Endothelial cell of umbilical vein (primary cell): Measurements from ENCODE around the gene SMIM10L1. TPM values are rescaled to one million over a fixed set of nuclear protein-coding genes. Genes with fewer than 3 reads are reported as not detected.

ENCODE experiments used
- BruUV-seq: library from RNA; stranded (reverse); fragments of 400-500 nt; replicated peaks from 2 replicates; lab custom pipeline; 2021; lab: Mats Ljungman, UMichigan
- CTCF ChIA-PET: fragments of 300-600, 350-600 bp; sonication (Branson Sonifier 250); formaldehyde crosslinking; loops from one replicate; lab custom pipeline; 2021; ENCODE audit warnings: antibody characterized with exemption, inconsistent platforms; lab: Charles Lee
- POLR2A ChIA-PET: fragments of 300-600, 350-600 bp; sonication (Branson Sonifier 250); formaldehyde crosslinking; loops from one replicate; lab custom pipeline; 2021; ENCODE audit warnings: antibody characterized with exemption, inconsistent platforms; lab: Charles Lee
- DNase-seq: peaks from one replicate; pipeline ENCODE4 v3.0.0-alpha.2; 2011; ENCODE audit warnings: low read depth, low spot score
- FAIRE-seq: peaks from 2 replicates; lab custom pipeline; 2011; peaks lifted over from hg19 to GRCh38; lab: Jason Lieb, UNC
- H2AFZ ChIP-seq: 2 replicates; pipeline ENCODE4 v1.6.0; 2012; ENCODE audit warnings: low read depth, low read length, control low read depth, inconsistent platforms
- H3K27ac ChIP-seq: 2 replicates; pipeline ENCODE4 v1.5.1; 2011; ENCODE audit warnings: low read depth, mild to moderate bottlenecking, control low read depth, low read length, moderate library complexity; ENCODE audit not compliant: insufficient read depth
- H3K27me3 ChIP-seq, 2 experiments: 2 replicates each; pipeline versions ENCODE4 v1.6.0 to v1.6.1; 2011; ENCODE audit warnings: low read length in 2 of 2, mixed read lengths in 1 of 2; ENCODE audit not compliant: control insufficient read depth in 2 of 2, insufficient read depth in 2 of 2
- H3K36me3 ChIP-seq, 2 experiments: 2 replicates in 1 of 2; 3 replicates in 1 of 2; pipeline ENCODE4 v1.5.1; 2011; ENCODE audit warnings: low read length in 2 of 2, mild to moderate bottlenecking in 1 of 2, moderate library complexity in 1 of 2; ENCODE audit not compliant: control insufficient read depth in 2 of 2, insufficient read depth in 2 of 2; ENCODE audit errors: extremely low read depth in 1 of 2
- H3K4me1 ChIP-seq: 3 replicates; pipeline ENCODE4 v1.5.1; 2011; ENCODE audit warnings: mild to moderate bottlenecking, low read length; ENCODE audit not compliant: control insufficient read depth, insufficient read depth; ENCODE audit errors: extremely low read depth
- H3K4me2 ChIP-seq: 2 replicates; pipeline ENCODE4 v1.6.1; 2011; ENCODE audit warnings: low read length, control low read depth, mixed read lengths; ENCODE audit not compliant: insufficient read depth
- H3K4me3 ChIP-seq, 3 experiments: fragments of 200-600 bp in 1 of 3; sonication (generic), shearing (Covaris generic) in 1 of 3; replicated peaks in 1 of 3; 2 replicates each; pipeline ENCODE4 v1.5.1; 2011 to 2016; ENCODE audit warnings: control low read depth in 3 of 3, low read length in 3 of 3, mild to moderate bottlenecking in 2 of 3, inconsistent platforms in 1 of 3, low read depth in 1 of 3, moderate library complexity in 1 of 3; ENCODE audit not compliant: insufficient read depth in 1 of 3
- H3K79me2 ChIP-seq: 2 replicates; pipeline ENCODE4 v1.6.0; 2012; ENCODE audit warnings: low read length, inconsistent platforms; ENCODE audit not compliant: control insufficient read depth, insufficient read depth
- H3K9ac ChIP-seq: replicated peaks from 2 replicates; pipeline ENCODE3; 2011; ENCODE audit warnings: low read length, control low read depth; ENCODE audit not compliant: insufficient read depth; ENCODE audit errors: extremely low read depth
- H3K9me1 ChIP-seq: replicated peaks from 3 replicates; pipeline ENCODE4 v1.6.0; 2011; ENCODE audit warnings: mild to moderate bottlenecking, low read length; ENCODE audit not compliant: control insufficient read depth, insufficient read depth; ENCODE audit errors: extremely low read depth
- H3K9me3 ChIP-seq: replicated peaks from 2 replicates; pipeline ENCODE4 v1.5.1; 2012; ENCODE audit warnings: low read length, inconsistent platforms; ENCODE audit not compliant: control insufficient read depth, insufficient read depth
- H4K20me1 ChIP-seq: replicated peaks from 2 replicates; pipeline ENCODE3; 2011; ENCODE audit warnings: mild to moderate bottlenecking, low read length; ENCODE audit not compliant: control insufficient read depth, insufficient read depth; ENCODE audit errors: extremely low read depth
- EZH2 ChIP-seq: IDR thresholded peaks from 2 replicates; pipeline ENCODE4 v1.6.1; 2012; ENCODE audit warnings: borderline replicate concordance, low read depth, mild to moderate bottlenecking, moderate library complexity, low read length, inconsistent platforms; ENCODE audit not compliant: severe bottlenecking
- FOS ChIP-seq: IDR thresholded peaks from 2 replicates; pipeline ENCODE4 v1.6.1; 2011; ENCODE audit warnings: mild to moderate bottlenecking, low read length, moderate library complexity, borderline replicate concordance; ENCODE audit not compliant: insufficient read depth
- GATA2 ChIP-seq: IDR thresholded peaks from 2 replicates; pipeline ENCODE4 v1.7.0; 2011; ENCODE audit warnings: low read depth, mild to moderate bottlenecking, moderate library complexity, mixed read lengths, low read length; ENCODE audit not compliant: insufficient read length, insufficient read depth
- JUN ChIP-seq: IDR thresholded peaks from 2 replicates; pipeline ENCODE4 v1.6.1; 2011; ENCODE audit warnings: borderline replicate concordance, low read depth; ENCODE audit not compliant: insufficient read length, insufficient read depth
- MAX ChIP-seq: IDR thresholded peaks from 2 replicates; pipeline ENCODE4 v1.6.1; 2011; ENCODE audit not compliant: insufficient read depth, insufficient read length
- MYC ChIP-seq: IDR thresholded peaks from one replicate; pipeline ENCODE4 v1.6.1; 2011; ENCODE audit warnings: mild to moderate bottlenecking, low read depth, low read length
- POLR2A ChIP-seq: IDR thresholded peaks from 2 replicates; pipeline ENCODE4 v1.6.1; 2012; ENCODE audit warnings: low read depth, mild to moderate bottlenecking, control low read depth, low read length
- POLR2AphosphoS5 ChIP-seq: IDR thresholded peaks from 2 replicates; pipeline ENCODE4 v1.6.1; 2012; ENCODE audit warnings: low read depth, mild to moderate bottlenecking, control low read depth, low read length, moderate library complexity; ENCODE audit not compliant: insufficient read depth
- dilution Hi-C: fragments of 300-500 bp; cut with MboI; formaldehyde crosslinking; loops from one replicate; pipeline ENCODE4 v1.15.0; 2019; ENCODE audit warnings: low sequenced_read_pairs; ENCODE audit not compliant: extremely low pct_ligation_motif_present
- intact Hi-C: fragments of 100-400 bp; cut with micrococcal nuclease; formaldehyde crosslinking; loops from one replicate; pipeline ENCODE4 v1.10.0; 2022
- polyA plus RNA-seq, 4 experiments: library from polyadenylated mRNA; depleted of rRNA in 3 of 4; stranded (reverse) in 3 of 4; unstranded in 1 of 4; fragments of >200 nt; gene quantifications; 2 replicates each; pipeline versions ENCODE4 v1.2.1 to v1.2.3, GENCODE V29; 2011 to 2012; ENCODE audit warnings: missing spikeins in 1 of 4
- total RNA-seq: library from RNA; stranded (reverse); gene quantifications from 2 replicates; pipeline ENCODE4 v1.2.3, GENCODE V29; 2021
- TF ChIP-seq, protein P1 (sequence below), 2 donors: IDR thresholded peaks; 1 replicate in 1 of 2; 2 replicates in 1 of 2; pipeline ENCODE4 v1.5.1; 2011; ENCODE audit warnings: low read length in 2 of 2, mild to moderate bottlenecking in 2 of 2, moderate library complexity in 2 of 2, control low read depth in 1 of 2, inconsistent platforms in 1 of 2, low read depth in 1 of 2; ENCODE audit not compliant: insufficient read depth in 1 of 2; ENCODE audit errors: extremely low read depth in 1 of 2

The SMIM10L1 gene
- total and polyA plus RNA-seq, 2 donors (not counting 3 experiments of a cell fraction or from before 2014, with no cell fraction given) = 5.1 to 10.8 TPM

DNA sequence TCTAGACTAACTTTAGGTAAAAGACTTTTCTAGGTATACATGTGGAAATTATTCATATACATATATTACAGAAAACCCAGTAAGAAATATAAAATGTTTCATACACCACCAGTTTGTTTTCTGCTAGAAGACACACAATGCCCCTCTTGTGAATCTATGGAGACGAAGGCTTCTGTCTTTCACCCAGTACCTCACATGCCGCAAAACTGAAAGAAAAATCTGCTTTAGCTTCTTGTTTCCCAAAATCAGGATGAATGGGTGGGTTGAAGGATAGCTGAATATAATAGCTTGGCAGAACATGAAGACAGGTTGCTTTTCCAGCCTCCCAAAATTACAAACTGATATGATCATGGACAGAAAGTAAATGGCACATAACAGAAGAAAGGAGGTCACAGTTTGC is 37.8 kb upstream of the SMIM10L1 start:
- CTCF ChIA-PET = no interaction called here
- no peak overlapping the region for H3K4me3 ChIP-seq
- BruUV-seq = no TSS peak

More for the DNA sequence above, 37.8 kb upstream of the SMIM10L1 start:
- Histone ChIP-seq H3K27me3 (no peaks in the 10 kb centered on the region), H3K9me1 (no peaks in the 10 kb centered on the region), H3K36me3 (no peaks in the 10 kb centered on the region), H3K79me2 (peaks cover 51% of the 10 kb centered on the region), H3K9ac (no peak overlapping the region), H3K4me2 (no peak overlapping the region), H4K20me1 (no peaks in the 10 kb centered on the region), H2AFZ (no peak overlapping the region), H3K9me3 (no peaks in the 10 kb centered on the region), H3K4me1 (no peaks in the 10 kb centered on the region), H3K27ac (no peak overlapping the region)
- dilution Hi-C loops (no loop called here), intact Hi-C loops (no loop called here)
- FAIRE-seq (no peak), DNase-seq (no peak)
- POLR2A ChIA-PET = no interaction called here
- no peak for TF ChIP-seq GATA2
- no peak for TF ChIP-seq EZH2
- no peak for TF ChIP-seq POLR2A
- TF ChIP-seq POLR2AphosphoS5 = no peak
- no peak for TF ChIP-seq FOS
- TF ChIP-seq, protein P1, sequence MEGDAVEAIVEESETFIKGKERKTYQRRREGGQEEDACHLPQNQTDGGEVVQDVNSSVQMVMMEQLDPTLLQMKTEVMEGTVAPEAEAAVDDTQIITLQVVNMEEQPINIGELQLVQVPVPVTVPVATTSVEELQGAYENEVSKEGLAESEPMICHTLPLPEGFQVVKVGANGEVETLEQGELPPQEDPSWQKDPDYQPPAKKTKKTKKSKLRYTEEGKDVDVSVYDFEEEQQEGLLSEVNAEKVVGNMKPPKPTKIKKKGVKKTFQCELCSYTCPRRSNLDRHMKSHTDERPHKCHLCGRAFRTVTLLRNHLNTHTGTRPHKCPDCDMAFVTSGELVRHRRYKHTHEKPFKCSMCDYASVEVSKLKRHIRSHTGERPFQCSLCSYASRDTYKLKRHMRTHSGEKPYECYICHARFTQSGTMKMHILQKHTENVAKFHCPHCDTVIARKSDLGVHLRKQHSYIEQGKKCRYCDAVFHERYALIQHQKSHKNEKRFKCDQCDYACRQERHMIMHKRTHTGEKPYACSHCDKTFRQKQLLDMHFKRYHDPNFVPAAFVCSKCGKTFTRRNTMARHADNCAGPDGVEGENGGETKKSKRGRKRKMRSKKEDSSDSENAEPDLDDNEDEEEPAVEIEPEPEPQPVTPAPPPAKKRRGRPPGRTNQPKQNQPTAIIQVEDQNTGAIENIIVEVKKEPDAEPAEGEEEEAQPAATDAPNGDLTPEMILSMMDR (IDR thresholded peaks at IDR 0.05; ENCODE audit: extremely low read depth in 1 of 2, insufficient read depth in 1 of 2, low read depth in 1 of 2, low read length in 2 of 2) = no peak
- no peak for TF ChIP-seq MAX
- no peak for TF ChIP-seq JUN
- no peak for TF ChIP-seq MYC
